GM18873 (cell line): ENCODE measurements around the gene HBE1.
"Not testable (repeated sequence)": the region's sequence is repeated elsewhere in the genome, so short reads cannot be mapped to it uniquely, and the experiment has no call there.

Source experiments
- ATAC-seq: cut with Tn5 transposase; IDR thresholded peaks from one replicate; pipeline ENCODE4 v1.9.1; 2021; ENCODE audit warnings: mild to moderate bottlenecking, moderate library complexity, moderate number of reproducible peaks; ENCODE audit not compliant: unreplicated experiment, low FRiP score

Gene HBE1

DNA sequence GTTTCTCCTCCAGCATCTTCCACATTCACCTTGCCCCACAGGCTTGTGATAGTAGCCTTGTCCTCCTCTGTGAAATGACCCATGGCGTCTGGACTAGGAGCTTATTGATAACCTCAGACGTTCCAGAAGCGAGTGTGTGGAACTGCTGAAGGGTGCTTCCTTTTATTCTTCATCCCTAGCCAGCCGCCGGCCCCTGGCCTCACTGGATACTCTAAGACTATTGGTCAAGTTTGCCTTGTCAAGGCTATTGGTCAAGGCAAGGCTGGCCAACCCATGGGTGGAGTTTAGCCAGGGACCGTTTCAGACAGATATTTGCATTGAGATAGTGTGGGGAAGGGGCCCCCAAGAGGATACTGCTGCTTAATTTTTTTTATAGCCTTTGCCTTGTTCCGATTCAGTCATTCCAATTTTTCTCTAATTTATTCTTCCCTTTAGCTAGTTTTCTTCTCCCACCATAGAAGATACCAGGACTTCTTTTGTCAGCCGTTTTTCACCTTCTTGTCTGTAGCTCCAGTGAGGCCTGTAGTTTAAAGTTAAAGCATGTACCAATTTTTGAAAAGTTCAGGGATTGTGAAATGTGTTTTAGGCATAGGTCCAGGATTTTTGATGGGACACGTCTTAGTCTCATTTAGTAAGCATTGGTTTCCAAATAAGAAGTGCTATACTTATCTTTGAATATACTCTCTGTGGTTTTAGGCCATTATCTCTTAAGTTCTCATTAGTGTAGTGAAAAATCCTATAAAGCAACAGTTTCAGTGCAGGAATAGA, 14.9 kb downstream of the HBE1 start, which contains the start of gene HBG2:
TSS of gene HBG2 (minus strand) at position 136 of the 768 bp plus-strand sequence. CDS start at position 83, 53 bp downstream.
- ATAC-seq: not testable (repeated sequence)

GRCh38 chr11:5254023-5254422, 15.7 kb downstream of the HBE1 start:
- not testable (repeated sequence) for ATAC-seq

DNA sequence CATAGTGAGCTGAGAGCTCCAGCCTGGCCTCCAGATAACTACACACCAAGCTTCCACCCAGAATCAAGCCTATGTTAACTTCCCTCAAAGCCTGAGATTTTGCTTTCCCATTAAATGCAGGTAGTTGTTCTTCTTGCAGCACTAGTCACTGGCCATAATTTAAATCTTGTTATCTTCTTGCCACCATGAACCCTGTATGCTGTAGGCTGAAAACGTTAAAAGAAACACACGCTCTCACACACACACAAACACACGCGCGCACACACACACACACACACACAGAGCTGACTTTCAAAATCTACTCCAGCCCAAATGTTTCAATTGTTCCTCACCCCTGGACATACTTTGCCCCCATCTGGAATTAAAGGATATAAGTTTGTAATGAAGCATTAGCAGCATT, 16.3 kb downstream of the HBE1 start:
- not testable (repeated sequence) for ATAC-seq

DNA sequence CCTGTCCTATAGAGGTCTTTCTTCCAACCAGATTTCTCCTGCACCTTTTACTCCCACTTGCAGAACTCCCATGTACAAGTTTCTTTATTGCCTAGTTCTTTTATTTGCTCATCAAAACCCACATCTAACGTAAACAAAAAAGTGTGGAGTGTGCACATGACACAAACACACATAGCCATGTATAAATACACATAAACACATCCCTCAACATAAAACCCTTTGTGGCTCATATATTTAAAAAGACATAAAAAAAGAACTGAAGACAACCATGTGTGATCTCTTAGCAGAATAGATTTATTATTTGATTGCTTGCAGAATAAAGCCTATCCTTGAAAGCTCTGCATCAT, 16.9 kb downstream of the HBE1 start:
- ATAC-seq: no peak

DNA sequence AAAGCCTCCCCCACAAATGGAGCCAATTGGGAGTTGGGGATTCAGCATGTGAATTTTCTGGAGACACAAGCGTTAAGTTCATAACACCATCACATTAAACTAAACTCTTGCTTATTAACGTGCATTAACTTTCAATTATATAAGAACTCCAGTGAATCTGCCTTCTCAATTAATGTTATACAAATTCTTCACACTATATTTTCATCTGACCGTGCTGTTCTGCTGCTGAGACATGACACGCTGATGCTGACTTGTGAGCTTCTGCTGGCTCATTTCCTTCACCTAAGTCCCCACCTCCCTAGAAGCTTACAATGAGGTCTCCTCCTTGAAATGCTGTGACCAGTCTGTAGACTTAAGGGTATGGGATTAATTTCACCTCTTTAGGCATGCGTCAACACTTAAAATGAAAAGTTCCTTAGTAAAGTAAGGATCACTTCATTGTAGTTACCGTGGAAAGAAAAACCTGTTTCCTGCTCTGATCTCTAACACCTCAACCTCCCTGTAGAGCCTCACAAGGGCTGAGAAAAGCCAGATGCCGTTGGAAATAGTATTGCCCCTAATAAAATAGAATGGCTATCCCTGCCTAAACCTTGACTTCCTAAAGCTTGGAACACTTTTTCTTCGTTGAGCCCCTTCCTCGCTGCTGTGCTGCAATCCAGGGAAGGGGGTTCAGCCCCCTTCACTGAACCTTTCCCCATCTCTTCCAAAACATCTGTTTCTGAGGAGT, 17.4 kb downstream of the HBE1 start:
- no peak for ATAC-seq

DNA sequence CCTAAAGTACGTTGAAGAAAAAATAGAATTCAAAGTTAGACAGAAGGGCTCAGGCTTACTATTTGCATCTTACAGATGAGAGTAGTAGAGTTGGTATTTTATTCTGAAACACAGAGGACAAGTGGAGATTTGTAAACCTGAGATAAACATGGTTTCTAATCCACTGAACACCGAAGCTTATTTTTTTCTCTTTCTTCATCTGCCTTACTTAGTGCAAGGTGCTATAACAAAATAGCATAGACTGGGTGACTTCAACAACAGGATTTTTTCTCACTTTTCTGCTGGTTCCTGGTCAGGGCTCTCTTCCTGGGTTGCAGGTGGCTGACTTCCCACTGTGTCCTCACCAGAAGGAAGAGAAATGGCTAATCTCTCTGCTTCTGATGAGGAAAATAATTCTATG, 18.0 kb downstream of the HBE1 start:
- ATAC-seq: no peak

DNA sequence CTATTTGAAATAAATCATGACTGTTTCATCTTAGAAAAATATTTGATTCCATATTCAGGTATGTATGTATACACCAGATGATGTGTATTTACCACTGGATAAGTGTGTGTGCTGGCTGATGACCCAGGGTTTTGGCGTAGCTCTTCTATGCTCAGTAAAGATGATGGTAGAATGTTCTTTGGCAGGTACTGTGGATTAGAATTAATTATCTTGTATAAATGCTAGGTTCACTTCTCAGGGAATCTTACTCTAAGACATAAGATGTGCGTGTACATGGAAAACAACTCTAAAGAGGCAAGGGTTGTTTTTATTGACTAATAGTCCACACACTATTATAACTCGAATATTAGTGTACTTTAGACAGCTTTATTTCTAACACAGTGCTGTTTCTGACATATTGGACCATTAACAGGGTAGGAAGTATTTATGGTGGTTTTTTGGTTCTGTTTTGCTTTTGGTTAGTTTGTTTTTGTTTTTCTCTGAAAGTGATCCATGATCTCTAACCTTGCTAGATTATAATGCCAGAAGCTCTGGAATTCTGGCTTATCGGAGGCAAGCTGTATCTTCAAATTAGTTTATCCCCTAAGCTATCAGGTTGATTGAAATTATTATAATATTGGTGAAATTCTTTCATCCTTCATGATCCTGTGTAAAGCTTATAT, 19.1 kb downstream of the HBE1 start:
- no peak for ATAC-seq

DNA sequence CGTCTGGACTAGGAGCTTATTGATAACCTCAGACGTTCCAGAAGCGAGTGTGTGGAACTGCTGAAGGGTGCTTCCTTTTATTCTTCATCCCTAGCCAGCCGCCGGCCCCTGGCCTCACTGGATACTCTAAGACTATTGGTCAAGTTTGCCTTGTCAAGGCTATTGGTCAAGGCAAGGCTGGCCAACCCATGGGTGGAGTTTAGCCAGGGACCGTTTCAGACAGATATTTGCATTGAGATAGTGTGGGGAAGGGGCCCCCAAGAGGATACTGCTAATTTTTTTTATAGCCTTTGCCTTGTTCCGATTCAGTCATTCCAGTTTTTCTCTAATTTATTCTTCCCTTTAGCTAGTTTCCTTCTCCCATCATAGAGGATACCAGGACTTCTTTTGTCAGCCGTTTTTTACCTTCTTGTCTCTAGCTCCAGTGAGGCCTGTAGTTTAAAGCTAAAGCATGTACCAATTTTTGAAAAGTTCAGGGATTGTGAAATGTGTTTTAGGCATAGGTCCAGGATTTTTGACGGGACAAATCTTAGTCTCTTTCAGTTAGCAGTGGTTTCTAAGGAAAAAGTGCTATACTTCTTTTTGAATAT, 19.8 kb downstream of the HBE1 start, which contains the start of gene HBG1:
TSS of gene HBG1 (minus strand) at position 51 of the 590 bp plus-strand sequence. CDS start 53 bp downstream, outside the sequence.
- not testable (repeated sequence) for ATAC-seq

DNA sequence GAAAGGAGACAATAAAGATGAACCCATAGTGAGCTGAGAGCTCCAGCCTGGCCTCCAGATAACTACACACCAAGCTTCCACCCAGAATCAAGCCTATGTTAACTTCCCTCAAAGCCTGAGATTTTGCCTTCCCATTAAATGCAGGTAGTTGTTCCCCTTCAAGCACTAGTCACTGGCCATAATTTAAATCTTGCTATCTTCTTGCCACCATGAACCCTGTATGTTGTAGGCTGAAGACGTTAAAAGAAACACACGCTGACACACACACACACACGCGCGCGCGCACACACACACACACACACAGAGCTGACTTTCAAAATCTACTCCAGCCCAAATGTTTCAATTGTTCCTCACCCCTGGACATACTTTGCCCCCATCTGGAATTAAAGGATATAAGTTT, 21.2 kb downstream of the HBE1 start:
- not testable (repeated sequence) for ATAC-seq

DNA sequence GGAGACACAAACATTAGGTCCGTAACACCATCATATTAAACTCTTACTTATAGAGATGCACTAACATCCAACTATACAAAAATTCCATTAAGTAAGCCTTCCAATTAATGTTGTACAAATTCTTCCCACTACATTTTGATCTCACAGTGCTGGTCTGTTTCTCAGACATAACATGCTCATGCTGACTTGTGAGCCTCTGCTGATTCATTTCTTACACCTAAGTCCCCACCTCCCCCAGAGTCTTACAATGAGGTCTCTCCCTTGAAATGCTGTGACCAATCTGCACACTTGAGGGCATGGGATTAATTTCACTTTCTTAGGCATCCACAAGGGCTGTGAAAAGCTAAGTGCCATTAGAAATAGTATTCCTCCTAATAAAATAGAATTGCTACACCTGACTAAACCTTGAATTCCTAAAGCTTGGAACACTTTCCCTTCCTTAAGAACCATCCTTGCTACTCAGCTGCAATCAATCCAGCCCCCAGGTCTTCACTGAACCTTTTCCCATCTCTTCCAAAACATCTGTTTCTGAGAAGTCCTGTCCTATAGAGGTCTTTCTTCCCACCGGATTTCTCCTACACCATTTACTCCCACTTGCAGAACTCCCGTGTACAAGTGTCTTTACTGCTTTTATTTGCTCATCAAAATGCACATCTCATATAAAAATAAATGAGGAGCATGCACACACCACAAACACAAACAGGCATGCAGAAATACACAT, 22.1 kb downstream of the HBE1 start:
- no peak for ATAC-seq

DNA sequence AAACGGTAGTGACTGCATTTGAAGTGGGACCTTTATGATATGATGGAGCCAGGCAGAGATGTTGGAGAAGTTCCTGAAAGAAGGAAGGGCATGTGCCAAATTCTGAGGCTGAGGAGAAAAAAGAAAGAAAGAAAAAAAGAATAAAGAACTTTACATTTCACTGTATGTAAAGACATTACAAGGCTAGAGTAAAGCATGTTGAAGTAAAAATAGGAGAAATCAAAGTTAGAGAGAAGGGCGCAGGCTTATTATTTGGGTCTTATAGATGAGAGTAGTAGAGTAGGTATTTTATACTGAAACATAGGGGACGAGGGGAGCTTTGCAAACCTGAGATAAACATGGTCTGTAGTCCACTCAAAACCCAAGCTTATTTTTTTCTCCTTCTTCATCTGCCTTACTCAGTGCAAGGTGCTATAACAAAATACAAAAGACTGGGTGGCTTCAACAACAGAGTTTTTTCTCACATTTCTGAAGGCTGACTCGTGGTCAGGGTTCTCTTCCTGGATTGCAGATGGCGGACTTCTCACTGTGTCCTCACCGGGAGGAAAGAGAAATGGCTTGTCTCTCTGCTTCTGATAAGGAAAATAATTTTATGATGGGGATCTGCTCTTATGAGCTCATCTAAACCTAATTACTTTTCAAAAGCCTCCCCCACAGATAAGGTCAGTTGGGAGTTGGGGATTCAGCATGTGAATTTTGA, 22.8 kb downstream of the HBE1 start:
- no peak for ATAC-seq

- no peak for ATAC-seq
Observed at GRCh38 chr11:5245155-5245554, 24.6 kb downstream of the HBE1 start.

DNA sequence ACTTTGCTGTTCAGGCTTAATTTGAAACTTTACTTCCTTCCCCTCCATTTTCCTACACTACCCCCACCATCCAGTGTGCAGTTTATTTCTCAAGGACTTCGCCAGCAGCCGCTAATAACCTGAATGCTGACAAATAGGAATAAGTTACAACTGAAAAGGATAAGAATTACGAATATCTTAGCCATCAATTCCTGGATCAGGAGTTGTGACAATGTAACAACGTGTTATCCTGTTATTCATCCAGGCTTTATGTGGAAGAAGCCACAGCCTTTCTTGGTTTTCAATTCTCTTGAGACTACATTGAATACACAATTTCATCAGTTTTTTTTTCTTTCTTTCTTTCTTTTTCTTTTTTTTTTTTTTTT, 25.9 kb downstream of the HBE1 start:
- ATAC-seq: no peak

DNA sequence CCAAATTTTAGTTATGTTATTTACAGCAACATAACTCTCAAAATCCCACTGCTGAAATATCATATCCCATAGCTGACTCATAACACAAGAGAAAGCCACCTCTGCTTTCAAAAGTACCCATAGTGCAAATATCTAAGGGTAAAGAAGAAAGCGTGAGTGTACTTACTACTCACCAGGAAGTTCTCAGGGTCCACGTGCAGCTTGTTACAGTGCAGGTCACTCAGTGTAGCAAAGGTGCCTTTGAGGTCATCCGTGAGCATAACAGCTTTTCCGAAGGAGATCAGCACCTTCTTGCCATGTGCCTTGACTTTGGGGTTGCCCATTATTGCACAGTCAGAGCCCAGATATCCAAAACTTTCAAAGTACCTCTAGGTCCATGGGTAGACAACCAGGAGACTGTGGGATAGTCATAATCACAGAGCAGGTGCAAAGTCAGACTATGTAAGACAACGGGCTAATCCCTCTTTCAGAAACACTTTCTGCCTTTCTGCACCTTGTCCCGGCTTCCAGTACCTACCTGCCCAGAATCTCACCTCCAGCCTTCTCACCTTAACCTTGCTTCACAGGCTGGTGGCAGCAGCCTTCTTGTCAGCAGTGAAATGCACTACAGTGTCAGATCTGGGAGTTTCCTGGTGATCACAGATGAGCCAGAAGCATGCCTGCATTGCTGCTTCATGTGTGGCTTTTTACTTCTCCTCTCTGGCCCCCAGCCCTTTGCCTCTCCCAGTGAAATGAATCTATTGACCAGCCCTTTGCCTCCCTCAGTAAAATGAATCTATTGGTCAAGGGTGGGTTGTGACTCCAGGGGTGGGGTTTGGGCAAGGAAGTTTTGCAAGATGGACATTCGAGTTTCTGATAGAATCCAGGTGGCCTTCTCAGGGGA, 26.6 kb downstream of the HBE1 start:
- ATAC-seq: no peak

DNA sequence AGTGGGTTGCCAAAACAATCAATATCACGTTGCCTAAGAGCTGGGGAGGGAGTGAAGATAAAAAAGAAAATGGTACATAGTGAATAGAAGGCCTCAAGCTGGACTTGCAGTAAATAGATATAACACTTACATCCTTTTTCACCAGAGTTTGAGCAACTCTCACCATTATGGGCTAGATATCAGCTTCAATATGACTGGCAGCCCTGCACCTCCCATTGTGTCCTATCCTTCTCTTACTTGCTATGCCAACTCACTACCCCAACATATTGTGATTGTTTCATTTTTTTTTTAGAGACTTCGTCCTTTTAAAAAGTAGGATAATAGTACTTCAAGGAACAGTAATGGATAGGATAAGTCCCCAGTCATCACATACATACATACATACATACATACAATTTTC, 27.5 kb downstream of the HBE1 start:
- no peak for ATAC-seq

- ATAC-seq: no peak
Observed at GRCh38 chr11:5241458-5241857, 28.3 kb downstream of the HBE1 start.

DNA sequence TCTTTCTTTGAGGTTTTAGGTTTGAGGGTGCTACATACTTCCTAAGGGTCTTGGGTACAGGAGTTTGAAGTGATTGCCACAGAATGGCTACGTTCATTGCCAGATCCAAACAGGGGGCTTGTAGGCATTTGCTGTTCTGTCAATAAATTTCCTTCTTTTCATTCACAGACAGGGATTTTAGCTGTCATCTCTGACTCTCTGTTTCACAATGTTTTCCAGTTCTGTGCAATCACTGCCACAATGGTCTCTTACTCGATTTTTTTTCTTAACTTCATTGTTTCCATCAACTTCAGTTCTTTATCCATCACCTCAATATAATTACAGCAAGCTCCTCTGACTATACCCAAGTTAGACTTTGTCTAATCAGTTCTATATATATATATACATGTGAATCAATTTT, 29.3 kb downstream of the HBE1 start:
- no peak for ATAC-seq

DNA sequence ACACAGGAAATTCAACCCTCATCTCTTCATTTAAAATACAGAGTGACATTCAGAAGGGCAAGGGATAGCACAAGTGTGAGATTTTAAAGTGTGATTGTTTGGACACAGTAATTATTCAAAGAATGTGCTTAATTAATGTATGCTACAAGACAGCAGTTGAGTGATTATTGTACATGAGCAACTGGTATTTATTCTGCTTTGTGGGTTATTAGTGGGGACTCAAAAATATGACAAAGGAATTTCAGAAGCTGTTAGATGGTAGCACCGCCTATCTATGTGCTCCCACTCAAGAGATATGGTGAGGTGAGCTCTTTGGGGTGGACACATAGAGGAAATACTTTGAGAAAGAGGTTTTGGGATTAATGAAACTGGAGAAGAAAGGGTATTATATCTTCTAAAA, 29.7 kb downstream of the HBE1 start:
- ATAC-seq: no peak

- ATAC-seq: no peak
Observed at GRCh38 chr11:5239046-5239445, 30.7 kb downstream of the HBE1 start.
